ENCODE measurements around the gene TK2. TPM values are rescaled to one million over a fixed set of nuclear protein-coding genes. Genes with fewer than 3 reads are reported as not detected.

Gene TK2
- total and polyA plus RNA-seq, 7 donors = 9.6 to 32.7 (median 17.6) TPM

DNA sequence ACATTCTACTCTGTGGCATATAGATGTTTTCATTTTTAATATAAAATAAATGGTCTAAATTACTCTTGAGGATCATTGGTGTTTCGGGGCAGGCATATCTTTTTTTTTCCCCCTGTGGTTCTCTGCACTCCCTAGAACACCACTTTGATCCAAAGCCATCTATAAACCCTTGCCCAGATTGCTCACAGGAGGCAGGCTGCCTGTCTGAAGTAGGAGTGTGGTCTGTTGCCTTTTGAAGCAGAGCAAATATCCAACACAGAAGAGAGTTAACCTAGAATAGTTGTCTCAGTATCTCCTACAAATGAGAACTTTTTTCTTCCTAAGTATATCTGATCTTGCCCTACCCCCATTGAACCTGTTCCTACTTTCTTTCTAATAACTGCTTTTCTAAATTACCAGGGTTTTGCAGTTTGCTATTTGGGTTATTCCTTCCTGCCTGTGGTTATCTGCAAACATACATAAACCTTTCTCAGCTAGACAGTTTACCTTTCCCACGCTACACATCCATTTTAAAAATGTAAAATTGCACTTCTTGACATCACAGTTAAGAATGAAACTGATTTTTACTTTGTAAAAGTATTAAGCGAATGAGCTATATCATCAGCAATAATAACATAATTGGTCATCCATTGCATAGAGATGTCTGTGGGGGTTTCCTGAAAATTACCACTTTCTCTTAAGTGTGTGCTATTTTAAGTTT lies 11.6 kb upstream of the TK2 start:
- WGBS, 2 donors = 81 to 89% methylated on average over 3 of the region's 3 CpGs
- DNase-seq = no peak
- TF ChIP-seq POLR2AphosphoS5 (IDR thresholded peaks at IDR 0.05) (no peak), POLR2A (IDR thresholded peaks at IDR 0.05) (no peak), EP300 (IDR thresholded peaks at IDR 0.05) (no peak)
- TF ChIP-seq, protein P1, sequence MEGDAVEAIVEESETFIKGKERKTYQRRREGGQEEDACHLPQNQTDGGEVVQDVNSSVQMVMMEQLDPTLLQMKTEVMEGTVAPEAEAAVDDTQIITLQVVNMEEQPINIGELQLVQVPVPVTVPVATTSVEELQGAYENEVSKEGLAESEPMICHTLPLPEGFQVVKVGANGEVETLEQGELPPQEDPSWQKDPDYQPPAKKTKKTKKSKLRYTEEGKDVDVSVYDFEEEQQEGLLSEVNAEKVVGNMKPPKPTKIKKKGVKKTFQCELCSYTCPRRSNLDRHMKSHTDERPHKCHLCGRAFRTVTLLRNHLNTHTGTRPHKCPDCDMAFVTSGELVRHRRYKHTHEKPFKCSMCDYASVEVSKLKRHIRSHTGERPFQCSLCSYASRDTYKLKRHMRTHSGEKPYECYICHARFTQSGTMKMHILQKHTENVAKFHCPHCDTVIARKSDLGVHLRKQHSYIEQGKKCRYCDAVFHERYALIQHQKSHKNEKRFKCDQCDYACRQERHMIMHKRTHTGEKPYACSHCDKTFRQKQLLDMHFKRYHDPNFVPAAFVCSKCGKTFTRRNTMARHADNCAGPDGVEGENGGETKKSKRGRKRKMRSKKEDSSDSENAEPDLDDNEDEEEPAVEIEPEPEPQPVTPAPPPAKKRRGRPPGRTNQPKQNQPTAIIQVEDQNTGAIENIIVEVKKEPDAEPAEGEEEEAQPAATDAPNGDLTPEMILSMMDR (IDR thresholded peaks at IDR 0.05) = no peak
- no peak overlapping the region for H3K4me3 ChIP-seq
- H3K27me3 ChIP-seq = no peaks in the 10 kb centered on the region
- peaks cover 0 to 56% (median 4%) of the 10 kb centered on the region in 4 donors for H3K36me3 ChIP-seq
- intact Hi-C loops (cut with DNase I) = no loop called here
- H3K27ac ChIP-seq = no peak overlapping the region
- H3K9me3 ChIP-seq = no peaks in the 10 kb centered on the region
- H3K4me1 ChIP-seq = no peaks in the 10 kb centered on the region

DNA sequence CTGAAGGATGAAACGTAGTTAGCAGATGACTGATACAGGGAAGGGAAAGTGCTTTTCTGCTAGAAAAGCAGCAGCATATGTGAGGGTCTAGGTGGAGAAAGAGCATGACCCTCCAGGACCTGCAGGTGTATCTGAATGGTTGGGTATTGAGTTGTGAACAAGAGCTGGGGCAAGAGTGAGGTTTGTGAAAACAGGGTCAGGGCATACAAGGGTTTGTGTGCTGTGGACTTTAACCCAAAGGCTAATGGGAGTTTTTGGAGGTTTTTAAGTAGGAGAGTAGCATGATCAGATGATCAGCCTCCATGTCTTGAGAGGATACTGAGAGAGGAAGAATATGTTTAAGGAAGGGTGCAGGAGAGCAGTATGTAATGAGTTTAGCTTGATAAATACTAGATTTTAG lies 10.2 kb upstream of the TK2 start:
- WGBS, 2 donors = 81 to 86% methylated on average over 1 of the region's 1 CpG
- Histone ChIP-seq H3K4me1 (peaks cover 0 to 6% (median under 1%) of the 10 kb centered on the region in 4 donors), H3K4me3 (no peak overlapping the region), H3K36me3 (peaks cover 0 to 42% (median 0%) of the 10 kb centered on the region in 4 donors), H3K27me3 (no peaks in the 10 kb centered on the region), H3K27ac (no peak overlapping the region), H3K9me3 (no peaks in the 10 kb centered on the region)
- intact Hi-C loops (cut with DNase I) = no loop called here
- TF ChIP-seq POLR2AphosphoS5 (IDR thresholded peaks at IDR 0.05) (no peak), EP300 (IDR thresholded peaks at IDR 0.05) (no peak), POLR2A (IDR thresholded peaks at IDR 0.05) (no peak)
- TF ChIP-seq, protein P1 (IDR thresholded peaks at IDR 0.05) = no peak
- DNase-seq = no peak

DNA sequence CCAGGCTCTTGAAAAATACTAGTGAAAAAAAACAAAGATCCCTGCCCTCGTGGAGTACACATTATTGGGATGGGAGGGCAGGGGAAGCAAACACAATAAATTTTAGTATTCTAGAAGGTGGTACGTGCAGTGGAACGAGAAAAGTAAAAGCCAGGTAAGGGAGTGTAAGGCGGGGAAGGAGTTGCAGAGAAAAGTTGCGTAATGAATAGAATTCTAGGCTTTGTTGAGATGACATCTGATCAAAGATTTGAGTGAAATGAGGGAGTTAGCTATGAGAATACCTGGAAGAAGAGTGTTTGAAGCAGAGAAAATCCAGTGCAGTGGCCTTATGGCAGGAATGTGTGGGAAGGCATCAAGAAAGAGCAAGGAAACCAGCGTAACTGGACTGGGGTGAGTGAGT lies 4.6 kb upstream of the TK2 start:
- Histone ChIP-seq H3K9me3 (no peaks in the 10 kb centered on the region), H3K4me1 (peaks cover 0 to 44% (median 34%) of the 10 kb centered on the region in 4 donors), H3K27ac (no peak overlapping the region), H3K36me3 (peaks cover 0 to 13% (median 0%) of the 10 kb centered on the region in 4 donors), H3K4me3 (no peak overlapping the region), H3K27me3 (no peaks in the 10 kb centered on the region)
- no peak for DNase-seq
- WGBS, 2 donors = 75 to 83% methylated on average over 6 of the region's 6 CpGs
- TF ChIP-seq POLR2A (IDR thresholded peaks at IDR 0.05) (no peak), EP300 (IDR thresholded peaks at IDR 0.05) (no peak), POLR2AphosphoS5 (IDR thresholded peaks at IDR 0.05) (no peak)
- TF ChIP-seq, protein P1 (IDR thresholded peaks at IDR 0.05) = no peak
- intact Hi-C loops (cut with DNase I) = loop anchor here (5.0 to 10.0 kb wide), 3 partner anchors 53 to 323 kb away; partner anchors contain the start of gene DYNC1LI2

DNA sequence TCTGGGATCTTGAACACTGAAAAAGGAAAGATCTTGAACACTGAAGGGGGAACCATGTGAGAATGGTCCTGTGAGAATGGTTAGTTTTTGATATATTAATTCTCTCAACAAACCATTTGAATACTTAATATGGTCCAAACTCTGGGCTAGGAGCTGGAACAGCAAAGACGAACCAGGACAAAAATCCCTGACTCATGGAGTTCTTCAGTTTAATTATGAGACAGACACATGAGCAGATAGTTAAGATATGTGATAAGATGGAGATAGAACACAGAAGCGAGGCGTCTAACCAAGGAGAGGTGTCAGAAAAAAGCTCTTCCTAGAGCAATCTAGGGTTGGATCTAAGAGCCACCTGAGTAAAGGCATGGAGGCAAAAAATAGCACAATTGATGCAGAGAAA lies 4.1 kb upstream of the TK2 start:
- DNase-seq = no peak
- H3K4me1 ChIP-seq = peaks cover 0 to 48% (median 37%) of the 10 kb centered on the region in 4 donors
- intact Hi-C loops (cut with DNase I) = loop anchor here (5.0 to 10.0 kb wide), 3 partner anchors 53 to 323 kb away; partner anchors contain the start of gene DYNC1LI2
- no peaks in the 10 kb centered on the region for H3K9me3 ChIP-seq
- no peak for TF ChIP-seq POLR2AphosphoS5 (IDR thresholded peaks at IDR 0.05)
- TF ChIP-seq, protein P1 (IDR thresholded peaks at IDR 0.05) = no peak
- TF ChIP-seq EP300 (IDR thresholded peaks at IDR 0.05) = no peak
- TF ChIP-seq POLR2A (IDR thresholded peaks at IDR 0.05) = no peak
- H3K27ac ChIP-seq = no peak overlapping the region
- H3K4me3 ChIP-seq = peak overlapping the region in 1 of 4 donors; percentile 63
- H3K36me3 ChIP-seq = peaks cover 0 to 8% (median 0%) of the 10 kb centered on the region in 4 donors
- H3K27me3 ChIP-seq = no peaks in the 10 kb centered on the region
- 86 to 92% methylated on average over 3 of the region's 3 CpGs for WGBS, 2 donors
